ENCODE measurements around the gene UXT. TPM values are rescaled to one million over a fixed set of nuclear protein-coding genes. Genes with fewer than 3 reads are reported as not detected.
"Not testable (repeated sequence)": the region's sequence is repeated elsewhere in the genome, so short reads cannot be mapped to it uniquely, and the experiment has no call there.

UXT gene
- total and polyA plus RNA-seq, 7 donors = 67.8 to 172 (median 87.1) TPM

DNA sequence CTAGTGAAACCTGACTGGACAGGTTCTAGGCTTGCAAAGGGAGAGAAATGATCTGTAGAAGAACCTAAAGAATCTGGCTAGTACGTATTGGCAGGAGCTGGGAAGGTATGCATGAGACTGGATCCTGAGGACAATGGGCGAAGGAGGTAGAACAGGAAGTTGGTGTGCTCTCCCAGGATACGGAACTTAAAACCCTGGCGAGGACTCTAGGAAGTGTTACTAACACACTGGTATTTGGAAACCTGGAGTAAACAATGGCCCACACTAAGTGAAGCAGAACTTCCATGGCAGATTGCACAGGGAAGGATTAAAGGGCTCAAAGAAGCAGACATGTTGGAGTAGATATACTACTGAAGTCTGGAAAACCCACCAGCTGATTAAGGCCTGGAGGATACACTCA, 48.5 kb downstream of the UXT start:
- intact Hi-C loops (cut with DNase I) = no loop called here
- 70 to 92% (median 71%) methylated on average over 4 of the region's 4 CpGs for whole genome bisulfite sequencing, 3 donors
- H3K4me3 ChIP-seq = no peak overlapping the region
- no peaks in the 10 kb centered on the region for H3K9me3 ChIP-seq
- H3K27me3 ChIP-seq (ENCODE audit: insufficient read depth in 3 of 3, low read length in 2 of 3) = peaks cover 0 to 2% (median 0%) of the 10 kb centered on the region in 3 donors
- H3K4me1 ChIP-seq = no peaks in the 10 kb centered on the region
- DNase-seq (no peak), ATAC-seq (no peak)
- H3K27ac ChIP-seq = no peak overlapping the region
- no peak for TF ChIP-seq CTCF (IDR thresholded peaks at IDR 0.05)
- no peaks in the 10 kb centered on the region for H3K36me3 ChIP-seq (ENCODE audit: insufficient read depth in 1 of 2, low read depth in 1 of 2)

DNA sequence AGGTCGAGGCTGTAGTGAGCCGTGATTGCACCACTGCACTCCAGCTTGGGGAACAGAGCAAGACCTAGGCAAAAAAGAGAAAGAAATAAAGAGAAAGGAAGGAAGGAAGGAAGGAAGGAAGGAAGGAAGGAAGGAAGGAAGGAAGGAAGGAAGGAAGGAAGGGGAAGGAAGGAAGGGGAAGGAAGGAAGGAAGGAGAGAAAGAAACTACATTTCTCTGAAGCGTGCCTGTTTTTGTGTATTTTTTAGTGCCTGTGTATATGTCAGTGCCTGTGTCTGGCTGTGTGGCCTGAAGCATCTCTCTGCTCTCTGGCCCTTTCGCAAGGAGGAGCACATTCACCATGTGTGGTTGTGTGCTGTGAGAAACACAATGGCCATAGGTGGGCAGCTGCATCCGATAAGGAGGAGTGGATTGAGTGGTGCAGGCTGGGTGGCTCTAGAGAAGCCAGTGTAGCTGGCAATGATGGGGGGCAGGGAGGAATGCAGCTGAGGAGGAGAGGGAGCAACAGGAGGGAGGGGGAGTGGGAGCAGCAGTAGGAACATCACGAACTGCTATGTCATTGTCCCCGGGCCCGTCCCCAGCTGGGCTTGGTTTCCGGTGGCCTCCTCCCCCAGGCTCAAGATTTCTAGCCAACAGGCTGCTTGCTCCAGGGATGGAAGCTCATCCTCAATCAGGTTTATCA, 50.7 kb downstream of the UXT start:
- no peaks in the 10 kb centered on the region for H3K36me3 ChIP-seq (ENCODE audit: insufficient read depth in 1 of 2, low read depth in 1 of 2)
- 37 to 46% (median 44%) methylated on average over 9 of the region's 9 CpGs for WGBS, 3 donors

DNA sequence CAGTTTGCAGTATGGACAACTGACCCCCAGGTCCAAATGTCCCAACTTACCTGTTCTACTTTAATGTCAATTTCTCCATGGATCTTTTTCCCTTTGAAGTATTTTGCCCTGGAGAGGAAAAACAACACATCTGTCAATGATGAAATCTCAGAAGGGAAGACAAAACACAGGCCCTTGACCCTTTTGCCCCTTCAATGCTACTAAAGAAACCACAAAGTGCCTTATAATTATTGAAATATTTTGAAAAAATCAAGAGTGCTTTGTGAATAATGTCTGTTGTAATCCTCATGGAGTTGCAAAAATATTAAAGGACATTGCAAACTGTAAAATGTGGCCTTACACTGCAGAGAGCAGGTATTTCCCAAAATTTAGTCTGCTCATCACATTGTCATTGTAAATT, 51.9 kb downstream of the UXT start:
- Histone ChIP-seq H3K27ac (no peak overlapping the region), H3K27me3 (ENCODE audit: insufficient read depth in 3 of 3, low read length in 2 of 3) (no peaks in the 10 kb centered on the region), H3K36me3 (ENCODE audit: insufficient read depth in 1 of 2, low read depth in 1 of 2) (no peaks in the 10 kb centered on the region), H3K9me3 (no peaks in the 10 kb centered on the region), H3K4me1 (no peaks in the 10 kb centered on the region), H3K4me3 (no peak overlapping the region)
- TF ChIP-seq CTCF (IDR thresholded peaks at IDR 0.05) = no peak
- DNase-seq (no peak), ATAC-seq (no peak)
- intact Hi-C loops (cut with DNase I) = no loop called here

More for the DNA sequence above, 50.7 kb downstream of the UXT start:
- ATAC-seq (no peak), DNase-seq (no peak)
- no peak overlapping the region for H3K4me3 ChIP-seq
- H3K4me1 ChIP-seq = no peaks in the 10 kb centered on the region
- H3K27ac ChIP-seq = no peak overlapping the region
- H3K9me3 ChIP-seq = no peaks in the 10 kb centered on the region
- intact Hi-C loops (cut with DNase I) = no loop called here
- H3K27me3 ChIP-seq (ENCODE audit: insufficient read depth in 3 of 3, low read length in 2 of 3) = no peaks in the 10 kb centered on the region
- no peak for TF ChIP-seq CTCF (IDR thresholded peaks at IDR 0.05)

DNA sequence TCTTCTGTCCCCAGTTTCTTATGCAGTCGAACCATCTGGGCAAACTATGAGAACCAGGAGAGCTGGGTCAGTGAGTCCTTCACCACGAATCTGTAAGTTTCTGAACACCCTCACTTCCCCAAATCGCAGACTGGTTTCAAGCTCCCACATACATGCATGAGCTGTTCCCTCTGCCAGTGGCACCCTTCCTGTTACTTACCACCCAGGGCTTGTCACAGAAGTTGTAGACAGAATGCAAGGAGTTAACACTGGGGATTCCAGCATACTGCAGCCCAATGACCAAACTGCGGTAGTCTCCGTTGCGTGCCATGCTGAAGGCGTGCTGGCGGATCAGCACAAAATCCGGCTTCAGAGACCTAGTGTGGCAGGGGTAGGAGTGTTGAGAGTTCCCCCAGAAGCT, 54.0 kb downstream of the UXT start:
- DNase-seq (no peak), ATAC-seq (no peak)
- H3K4me3 ChIP-seq = no peak overlapping the region
- WGBS, 3 donors = 47 to 58% (median 53%) methylated on average over 9 of the region's 9 CpGs
- no peak overlapping the region for H3K27ac ChIP-seq
- H3K36me3 ChIP-seq (ENCODE audit: insufficient read depth in 1 of 2, low read depth in 1 of 2) = no peaks in the 10 kb centered on the region
- H3K27me3 ChIP-seq (ENCODE audit: insufficient read depth in 3 of 3, low read length in 2 of 3) = no peaks in the 10 kb centered on the region
- TF ChIP-seq CTCF (IDR thresholded peaks at IDR 0.05) = no peak
- no peaks in the 10 kb centered on the region for H3K4me1 ChIP-seq
- intact Hi-C loops (cut with DNase I) = no loop called here
- peaks cover 6% of the 10 kb centered on the region for H3K9me3 ChIP-seq

- ATAC-seq; intact Hi-C loops (cut with DNase I); H3K36me3 ChIP-seq (ENCODE audit: insufficient read depth in 1 of 2, low read depth in 1 of 2); H3K27me3 ChIP-seq (ENCODE audit: insufficient read depth in 3 of 3, low read length in 2 of 3); H3K4me1 ChIP-seq; DNase-seq; H3K4me3 ChIP-seq; H3K27ac ChIP-seq: not testable (repeated sequence)
- 87 to 90% (median 89%) methylated on average over 4 of the region's 4 CpGs for WGBS, 3 donors
- peaks cover 11% of the 10 kb centered on the region for H3K9me3 ChIP-seq
Measured at GRCh38 chrX:47603125-47603524, 55.9 kb downstream of the UXT start.

Other genes with a start within 250 kb of the UXT start
- 10 to 100 TPM in 3 of 4 donors, 1 to 10 TPM in 1; 9.5 to 17.7 (median 13.4) TPM for gene ZNF41, start 176.0 kb downstream of the UXT start, total RNA-seq
- gene ZNF41, start 176.0 kb downstream of the UXT start, polyA plus RNA-seq = 10 to 100 TPM in 1 of 3 donors, 1 to 10 TPM in 2; 5.3 to 10.9 (median 8.5) TPM
- 100 to 1,000 TPM; 101 to 118 (median 108) TPM for gene ARAF, start 98.0 kb downstream of the UXT start, total RNA-seq
- 10 to 100 TPM; 54.3 to 63.9 (median 61.6) TPM for gene ARAF, start 98.0 kb downstream of the UXT start, polyA plus RNA-seq
- gene TIMP1, start 76.7 kb downstream of the UXT start, total RNA-seq = 100 to 1,000 TPM in 1 of 4 donors, 10 to 100 TPM in 3; 33.2 to 157 (median 57.2) TPM
- gene TIMP1, start 76.7 kb downstream of the UXT start, polyA plus RNA-seq = 100 to 1,000 TPM in 1 of 3 donors, 10 to 100 TPM in 2; 15.7 to 190 (median 33.7) TPM
- 1 to 10 TPM in 3 of 4 donors, under 1 TPM in 1; 0.84 to 7.0 (median 2.6) TPM for gene SYN1, start 39.3 kb downstream of the UXT start, total RNA-seq
- 1 to 10 TPM in 2 of 3 donors, under 1 TPM in 1; 0.80 to 2.4 (median 2.3) TPM for gene SYN1, start 39.3 kb downstream of the UXT start, polyA plus RNA-seq
- 1 to 10 TPM in 3 of 4 donors, under 1 TPM in 1; 0.51 to 1.8 (median 1.6) TPM for gene CFP, start 29.2 kb downstream of the UXT start, total RNA-seq
- 1 to 10 TPM in 1 of 3 donors, under 1 TPM in 2; 0.86 to 1.6 (median 0.90) TPM for gene CFP, start 29.2 kb downstream of the UXT start, polyA plus RNA-seq
- gene ELK1, start 8.6 kb downstream of the UXT start, total RNA-seq = 10 to 100 TPM; 30.7 to 55.7 (median 34.2) TPM
- 10 to 100 TPM; 18.7 to 42.8 (median 33.3) TPM for gene ELK1, start 8.6 kb downstream of the UXT start, polyA plus RNA-seq
- 1 to 10 TPM; 1.8 to 5.5 (median 4.3) TPM for gene ZNF81, start 177.7 kb upstream of the UXT start, total RNA-seq
- 1 to 10 TPM; 1.6 to 4.9 (median 1.8) TPM for gene ZNF81, start 177.7 kb upstream of the UXT start, polyA plus RNA-seq

Measured in psoas muscle (tissue), 8 donors.